ENCODE data around the gene ETFBKMT. TPM values are rescaled to one million over a fixed set of nuclear protein-coding genes. Genes with fewer than 3 reads are reported as not detected.

Gene ETFBKMT
- total RNA-seq, 4 donors from 2014 or later, result 2.4 to 4.0 (median 2.7) TPM

DNA sequence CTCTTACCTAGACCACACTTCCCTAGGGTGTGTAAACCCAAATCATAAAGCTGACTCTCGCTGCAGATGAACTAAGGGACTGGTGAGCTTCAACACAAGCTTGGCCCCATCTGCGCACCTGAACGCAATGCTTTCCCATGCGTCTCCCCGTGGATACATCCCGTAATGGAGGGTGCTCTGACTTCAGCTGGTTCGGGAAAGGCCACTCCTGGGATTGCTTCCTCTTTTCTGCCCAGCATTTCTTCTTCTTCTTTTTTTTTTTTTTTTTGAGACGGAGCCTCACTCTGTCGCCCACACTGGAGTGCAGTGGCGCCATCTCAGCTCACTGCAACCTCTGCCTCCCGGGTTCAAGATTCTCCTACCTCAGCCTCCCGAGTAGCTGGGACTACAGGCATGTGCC is 27.7 kb upstream of the ETFBKMT start:
- DNase-seq (ENCODE audit: low spot score in 2 of 2), result no peak

DNA sequence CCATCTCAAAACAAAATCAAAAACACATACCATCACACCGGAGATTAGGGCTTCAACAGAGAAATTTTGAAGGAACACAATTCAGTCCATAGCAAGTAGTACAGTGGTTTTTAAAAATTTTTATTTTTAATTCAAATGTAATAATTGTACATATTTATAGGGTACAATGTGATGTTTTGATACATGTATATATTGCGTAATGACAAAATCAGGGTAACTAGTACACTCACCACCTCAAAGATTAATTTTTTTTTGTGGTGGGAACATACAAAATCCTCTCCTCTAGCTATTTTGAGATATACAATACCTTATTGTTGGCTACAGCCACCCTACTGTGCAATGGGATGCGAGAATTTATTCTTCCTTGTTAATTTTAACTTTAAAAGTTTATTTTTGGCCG is 26.0 kb upstream of the ETFBKMT start:
- no peak for DNase-seq (ENCODE audit: low spot score in 2 of 2)
- Histone ChIP-seq H3K36me3 (no peaks in the 10 kb centered on the region), H3K27ac (no peak overlapping the region), H3K4me3 (no peak overlapping the region), H3K27me3 (no peaks in the 10 kb centered on the region), H3K4me1 (peaks cover 4% of the 10 kb centered on the region), H3K9me3 (no peaks in the 10 kb centered on the region)
- WGBS, result 81% methylated on average over 4 of the region's 4 CpGs
- no peak for TF ChIP-seq POLR2A (IDR thresholded peaks at IDR 0.05)
- TF ChIP-seq EP300 (IDR thresholded peaks at IDR 0.05), result no peak
- TF ChIP-seq POLR2AphosphoS5 (IDR thresholded peaks at IDR 0.05), result no peak
- no peak for TF ChIP-seq CTCF (IDR thresholded peaks at IDR 0.05)

More for the DNA sequence above, 27.7 kb upstream of the ETFBKMT start:
- peaks cover 4% of the 10 kb centered on the region for H3K4me1 ChIP-seq
- 90% methylated on average over 12 of the region's 12 CpGs for WGBS
- H3K36me3 ChIP-seq, result no peaks in the 10 kb centered on the region
- no peak for TF ChIP-seq EP300 (IDR thresholded peaks at IDR 0.05)
- TF ChIP-seq CTCF (IDR thresholded peaks at IDR 0.05), result no peak
- TF ChIP-seq POLR2AphosphoS5 (IDR thresholded peaks at IDR 0.05), result no peak
- no peak for TF ChIP-seq POLR2A (IDR thresholded peaks at IDR 0.05)
- no peaks in the 10 kb centered on the region for H3K27me3 ChIP-seq
- H3K9me3 ChIP-seq, result no peaks in the 10 kb centered on the region
- no peak overlapping the region for H3K27ac ChIP-seq
- no peak overlapping the region for H3K4me3 ChIP-seq

- no peaks in the 10 kb centered on the region for H3K27me3 ChIP-seq
- no peak for DNase-seq (ENCODE audit: low spot score in 2 of 2)
- H3K9me3 ChIP-seq, result no peaks in the 10 kb centered on the region
- 75% methylated on average over 1 of the region's 1 CpG for WGBS
- no peaks in the 10 kb centered on the region for H3K36me3 ChIP-seq
- no peak overlapping the region for H3K4me3 ChIP-seq
- H3K27ac ChIP-seq, result no peak overlapping the region
- H3K4me1 ChIP-seq, result peaks cover 4% of the 10 kb centered on the region
- TF ChIP-seq POLR2A (IDR thresholded peaks at IDR 0.05), result no peak
- no peak for TF ChIP-seq EP300 (IDR thresholded peaks at IDR 0.05)
- TF ChIP-seq POLR2AphosphoS5 (IDR thresholded peaks at IDR 0.05), result no peak
- no peak for TF ChIP-seq CTCF (IDR thresholded peaks at IDR 0.05)
Observed at GRCh38 chr12:31634620-31635019, 24.9 kb upstream of the ETFBKMT start.

DNA sequence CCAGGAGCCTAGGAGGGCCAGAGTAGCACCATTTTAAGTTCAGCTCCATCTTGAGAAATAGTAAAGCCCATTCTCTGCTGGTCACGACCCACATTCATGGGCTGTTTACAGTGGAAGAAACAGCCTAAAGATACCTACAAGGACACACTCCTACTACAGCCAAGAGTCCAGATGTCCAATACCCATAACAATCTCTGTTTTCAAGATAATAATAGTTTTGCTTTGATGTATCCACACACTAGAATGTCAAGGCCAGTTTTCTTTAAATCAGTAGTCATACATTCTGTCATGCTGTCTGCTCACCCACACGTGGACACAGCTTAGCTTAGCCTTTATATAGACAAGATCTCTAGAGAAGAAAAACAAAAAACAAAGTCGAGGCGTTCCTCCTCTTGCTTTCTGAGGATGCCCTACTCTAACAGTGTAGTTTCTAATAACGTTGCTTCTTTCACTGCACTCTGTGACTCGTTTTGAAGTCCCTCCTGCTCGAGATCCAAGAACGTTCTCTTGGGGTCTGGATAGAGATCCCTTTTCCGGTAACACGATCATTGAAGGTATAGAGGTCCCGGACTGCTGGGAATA is 17.9 kb upstream of the ETFBKMT start:
- Histone ChIP-seq H3K27me3 (no peaks in the 10 kb centered on the region), H3K9me3 (no peaks in the 10 kb centered on the region), H3K4me3 (no peak overlapping the region), H3K27ac (no peak overlapping the region), H3K36me3 (no peaks in the 10 kb centered on the region), H3K4me1 (no peaks in the 10 kb centered on the region)
- 77% methylated on average over 11 of the region's 11 CpGs for WGBS
- no peak for DNase-seq (ENCODE audit: low spot score in 2 of 2)
- TF ChIP-seq POLR2A (IDR thresholded peaks at IDR 0.05) (no peak), EP300 (IDR thresholded peaks at IDR 0.05) (no peak), CTCF (IDR thresholded peaks at IDR 0.05) (no peak), POLR2AphosphoS5 (IDR thresholded peaks at IDR 0.05) (no peak)

DNA sequence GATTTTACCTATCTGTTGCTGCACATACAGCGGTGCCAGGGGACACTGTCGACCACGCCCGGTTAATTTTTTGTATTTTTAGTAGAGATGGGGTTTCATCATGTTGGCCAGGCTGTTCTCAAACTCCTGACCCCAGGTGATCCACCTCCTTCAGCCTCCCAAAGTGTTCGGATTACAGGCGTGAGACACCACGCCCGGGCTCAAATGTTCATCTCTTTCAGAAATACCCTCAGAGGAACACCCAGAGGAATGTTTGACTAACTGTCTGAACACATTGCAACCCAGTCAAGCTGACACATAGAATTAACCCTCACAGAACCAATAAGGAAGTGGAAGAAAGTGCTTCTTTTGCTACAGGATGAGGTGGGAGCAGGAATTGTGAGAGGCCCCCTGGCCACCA is 15.0 kb upstream of the ETFBKMT start:
- TF ChIP-seq EP300 (IDR thresholded peaks at IDR 0.05) (no peak), POLR2AphosphoS5 (IDR thresholded peaks at IDR 0.05) (no peak), POLR2A (IDR thresholded peaks at IDR 0.05) (no peak), CTCF (IDR thresholded peaks at IDR 0.05) (no peak)
- H3K36me3 ChIP-seq, result no peaks in the 10 kb centered on the region
- H3K27ac ChIP-seq, result no peak overlapping the region
- H3K4me3 ChIP-seq, result no peak overlapping the region
- no peak for DNase-seq (ENCODE audit: low spot score in 2 of 2)
- H3K27me3 ChIP-seq, result no peaks in the 10 kb centered on the region
- H3K9me3 ChIP-seq, result no peaks in the 10 kb centered on the region
- WGBS, result 74% methylated on average over 8 of the region's 8 CpGs
- H3K4me1 ChIP-seq, result peaks cover 5% of the 10 kb centered on the region
